ENCODE data around the gene HBP1. TPM values are rescaled to one million over a fixed set of nuclear protein-coding genes. Genes with fewer than 3 reads are reported as not detected.
A peak's percentile ranks its signal among the peaks of the same experiment; 100 is the strongest.
"Not testable (repeated sequence)": the region's sequence is repeated elsewhere in the genome, so short reads cannot be mapped to it uniquely, and the experiment has no call there.

Gene HBP1
- total RNA-seq, 4 donors from 2014 or later = 70.6 to 172 (median 143) TPM

DNA sequence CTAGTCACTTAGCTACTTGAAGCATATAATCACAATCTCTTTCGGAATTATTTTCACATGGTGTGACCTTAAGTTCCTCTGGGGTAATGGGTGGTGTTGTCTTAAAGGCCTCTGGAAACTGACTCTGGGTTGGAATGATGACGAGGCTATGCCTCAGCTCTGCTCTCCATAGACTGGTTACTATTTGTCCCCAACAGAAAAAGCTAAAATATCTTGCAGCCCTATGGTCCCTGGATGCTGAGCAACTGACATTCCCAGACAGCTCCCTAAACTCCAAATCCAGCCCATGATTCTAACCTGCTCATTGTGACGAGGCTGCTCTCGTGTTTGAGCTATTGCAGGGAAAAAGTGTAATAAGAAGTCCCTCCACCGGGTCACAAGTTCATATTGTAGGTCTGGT is 51.6 kb downstream of the HBP1 start:
- peak in 1 of 2 donors; percentile 47 for ATAC-seq
- intact Hi-C loops (cut with DNase I; ENCODE audit: low total_unique reads) = no loop called here
- Histone ChIP-seq H3K27me3 (no peaks in the 10 kb centered on the region), H3K9me3 (no peaks in the 10 kb centered on the region), H3K4me1 (peaks cover 9 to 11% of the 10 kb centered on the region in 2 donors), H3K4me3 (no peak overlapping the region), H3K36me3 (no peaks in the 10 kb centered on the region), H3K27ac (peak overlapping the region; percentile 10 to 48 (median 28))
- no peak for DNase-seq
- in situ Hi-C loops (cut with MboI; ENCODE audit: low sequenced_read_pairs in 4 of 4) = loop anchor here in 1 of 4 donors (25.0 kb wide), 1 partner anchor 492 kb away; no protein-coding TSS in a partner anchor
- no peak for TF ChIP-seq POLR2A (IDR thresholded peaks at IDR 0.05)
- TF ChIP-seq, protein P1, sequence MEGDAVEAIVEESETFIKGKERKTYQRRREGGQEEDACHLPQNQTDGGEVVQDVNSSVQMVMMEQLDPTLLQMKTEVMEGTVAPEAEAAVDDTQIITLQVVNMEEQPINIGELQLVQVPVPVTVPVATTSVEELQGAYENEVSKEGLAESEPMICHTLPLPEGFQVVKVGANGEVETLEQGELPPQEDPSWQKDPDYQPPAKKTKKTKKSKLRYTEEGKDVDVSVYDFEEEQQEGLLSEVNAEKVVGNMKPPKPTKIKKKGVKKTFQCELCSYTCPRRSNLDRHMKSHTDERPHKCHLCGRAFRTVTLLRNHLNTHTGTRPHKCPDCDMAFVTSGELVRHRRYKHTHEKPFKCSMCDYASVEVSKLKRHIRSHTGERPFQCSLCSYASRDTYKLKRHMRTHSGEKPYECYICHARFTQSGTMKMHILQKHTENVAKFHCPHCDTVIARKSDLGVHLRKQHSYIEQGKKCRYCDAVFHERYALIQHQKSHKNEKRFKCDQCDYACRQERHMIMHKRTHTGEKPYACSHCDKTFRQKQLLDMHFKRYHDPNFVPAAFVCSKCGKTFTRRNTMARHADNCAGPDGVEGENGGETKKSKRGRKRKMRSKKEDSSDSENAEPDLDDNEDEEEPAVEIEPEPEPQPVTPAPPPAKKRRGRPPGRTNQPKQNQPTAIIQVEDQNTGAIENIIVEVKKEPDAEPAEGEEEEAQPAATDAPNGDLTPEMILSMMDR (IDR thresholded peaks at IDR 0.05 in 4 of 5, conservative IDR thresholded peaks at IDR 0.05 in 1 of 5) = no peak

DNA sequence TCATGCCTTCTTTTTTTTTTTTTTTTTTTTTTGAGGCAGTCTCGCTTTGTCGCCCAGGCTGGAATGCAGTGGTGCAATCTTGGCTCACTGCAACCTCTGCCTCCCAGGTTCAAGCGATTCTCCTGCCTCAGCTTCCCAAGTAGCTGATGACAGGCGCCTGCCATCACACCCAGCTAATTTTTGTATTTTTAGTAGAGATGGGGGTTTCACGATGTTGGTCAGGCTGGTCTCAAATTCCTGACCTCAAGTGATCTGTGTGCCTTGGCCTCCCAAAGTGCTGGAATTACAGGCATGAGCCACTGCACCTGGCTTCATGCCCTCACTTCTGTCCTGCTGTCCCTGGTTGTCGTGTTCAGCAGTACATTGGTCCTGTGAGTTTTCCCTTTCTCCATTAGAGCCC is 52.0 kb downstream of the HBP1 start:
- intact Hi-C loops (cut with DNase I; ENCODE audit: low total_unique reads); DNase-seq; H3K27me3 ChIP-seq; H3K36me3 ChIP-seq; H3K4me3 ChIP-seq; H3K9me3 ChIP-seq: not testable (repeated sequence)
- in situ Hi-C loops (cut with MboI; ENCODE audit: low sequenced_read_pairs in 4 of 4) = loop anchor here in 1 of 4 donors (25.0 kb wide), 1 partner anchor 491 kb away; no protein-coding TSS in a partner anchor
- H3K27ac ChIP-seq = peak overlapping the region in 3 of 4 donors; percentile 25 to 48 (median 31)
- ATAC-seq = peak in 1 of 2 donors; percentile 52
- peaks cover 9 to 11% of the 10 kb centered on the region in 2 donors for H3K4me1 ChIP-seq

DNA sequence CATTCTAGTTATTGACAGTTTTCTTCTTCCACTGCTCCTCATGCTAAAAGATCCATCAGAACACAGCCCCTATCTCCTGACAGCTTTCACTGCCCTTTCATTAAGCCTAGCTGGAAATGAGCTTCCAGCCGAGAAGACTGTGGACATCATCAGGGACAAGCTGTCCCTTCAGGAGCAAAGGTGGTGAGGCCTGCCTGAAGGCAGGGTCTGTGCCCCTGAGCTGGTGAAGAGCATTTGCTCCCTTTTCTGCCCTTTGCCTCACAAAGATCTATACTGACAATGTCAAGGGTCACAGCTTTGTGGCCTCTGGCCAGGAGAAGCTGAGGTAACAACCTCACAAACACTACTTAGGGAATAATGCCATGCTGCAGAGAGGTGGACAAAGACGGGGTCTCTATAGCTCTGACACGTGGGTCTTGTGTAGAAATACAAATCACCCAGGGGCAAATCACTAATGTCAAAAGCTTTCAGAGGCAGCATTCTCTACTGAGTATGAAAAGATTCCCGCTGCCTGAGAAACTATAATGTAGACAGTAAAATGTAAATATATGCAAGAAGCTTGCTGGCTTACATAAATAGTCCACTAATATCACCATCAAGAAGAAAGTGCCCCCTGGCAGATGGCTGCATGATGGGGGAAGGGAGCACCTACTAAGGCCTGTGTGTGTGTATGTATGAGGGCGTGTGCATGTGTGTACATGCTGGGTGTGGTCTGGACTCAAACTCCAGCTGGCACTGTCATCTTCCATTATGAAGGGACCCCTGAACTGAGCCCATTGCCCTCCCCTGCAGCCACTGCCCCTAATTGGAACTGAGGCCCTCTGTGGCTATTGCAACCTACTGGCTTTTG is 55.8 kb downstream of the HBP1 start:
- TF ChIP-seq, protein P1 (IDR thresholded peaks at IDR 0.05 in 4 of 5, conservative IDR thresholded peaks at IDR 0.05 in 1 of 5) = no peak
- no peak for TF ChIP-seq POLR2A (IDR thresholded peaks at IDR 0.05)
- in situ Hi-C loops (cut with MboI; ENCODE audit: low sequenced_read_pairs in 4 of 4) = loop anchor here in 1 of 4 donors (25.0 kb wide), 1 partner anchor 488 kb away; no protein-coding TSS in a partner anchor
- H3K27ac ChIP-seq = no peak overlapping the region

DNA sequence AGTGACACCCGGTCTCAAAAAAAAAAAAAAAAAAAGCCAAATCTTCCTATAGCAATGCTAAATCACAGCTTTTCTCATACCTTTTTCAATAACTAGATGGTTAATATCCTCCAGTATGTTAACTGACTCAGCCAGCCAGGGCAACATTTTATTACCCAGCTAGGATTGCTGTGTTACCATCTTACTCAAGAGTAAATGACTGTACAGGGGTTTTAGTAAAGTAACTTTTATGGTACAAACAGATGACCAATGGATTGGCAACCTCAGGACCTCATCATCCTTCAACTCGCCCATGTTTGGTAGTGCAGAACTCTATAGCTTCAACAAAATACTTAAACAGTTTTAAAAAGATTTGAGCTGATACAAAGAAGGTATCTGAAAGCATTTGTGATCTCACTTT is 59.5 kb downstream of the HBP1 start:
- Histone ChIP-seq H3K27me3 (no peaks in the 10 kb centered on the region), H3K4me3 (no peak overlapping the region), H3K27ac (no peak overlapping the region), H3K36me3 (no peaks in the 10 kb centered on the region), H3K4me1 (peaks cover 0 to 8% of the 10 kb centered on the region in 2 donors), H3K9me3 (no peaks in the 10 kb centered on the region)
- DNase-seq = no peak
- TF ChIP-seq POLR2A (IDR thresholded peaks at IDR 0.05) = no peak
- TF ChIP-seq, protein P1 (IDR thresholded peaks at IDR 0.05 in 4 of 5, conservative IDR thresholded peaks at IDR 0.05 in 1 of 5) = no peak
- ATAC-seq = no peak
- in situ Hi-C loops (cut with MboI; ENCODE audit: low sequenced_read_pairs in 4 of 4) = no loop called here
- intact Hi-C loops (cut with DNase I; ENCODE audit: low total_unique reads) = no loop called here

More for the DNA sequence above, 55.8 kb downstream of the HBP1 start:
- ATAC-seq (no peak), DNase-seq (no peak)
- Histone ChIP-seq H3K4me3 (no peak overlapping the region), H3K36me3 (no peaks in the 10 kb centered on the region), H3K4me1 (peaks cover 5 to 11% of the 10 kb centered on the region in 2 donors), H3K9me3 (no peaks in the 10 kb centered on the region), H3K27me3 (no peaks in the 10 kb centered on the region)
- intact Hi-C loops (cut with DNase I; ENCODE audit: low total_unique reads) = no loop called here

DNA sequence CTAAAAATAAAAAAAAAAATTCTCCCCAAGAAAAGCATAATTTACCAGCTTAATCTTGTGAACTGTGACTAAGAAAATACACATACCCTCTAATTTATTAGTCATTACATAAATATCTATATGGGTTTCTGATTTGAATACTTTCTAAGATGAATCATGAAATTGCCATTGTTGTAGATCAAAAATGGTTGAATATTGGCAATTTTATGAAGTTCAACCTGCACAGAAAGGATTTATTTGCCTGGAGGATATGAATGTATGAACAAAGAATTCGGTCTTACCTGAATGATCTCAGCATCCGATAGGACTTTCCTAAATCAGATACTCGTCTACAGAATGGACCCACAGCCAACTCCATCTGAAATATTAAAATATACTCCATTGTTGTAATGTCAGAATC is 61.5 kb downstream of the HBP1 start:
- Histone ChIP-seq H3K36me3 (no peaks in the 10 kb centered on the region), H3K4me3 (no peak overlapping the region), H3K9me3 (no peaks in the 10 kb centered on the region), H3K27ac (no peak overlapping the region), H3K27me3 (no peaks in the 10 kb centered on the region), H3K4me1 (peaks cover 3 to 11% of the 10 kb centered on the region in 2 donors)
- no peak for TF ChIP-seq POLR2A (IDR thresholded peaks at IDR 0.05)
- TF ChIP-seq, protein P1 (IDR thresholded peaks at IDR 0.05 in 4 of 5, conservative IDR thresholded peaks at IDR 0.05 in 1 of 5) = no peak
- intact Hi-C loops (cut with DNase I; ENCODE audit: low total_unique reads) (no loop called here), in situ Hi-C loops (cut with MboI; ENCODE audit: low sequenced_read_pairs in 4 of 4) (no loop called here)
- ATAC-seq (no peak), DNase-seq (no peak)
